Activated CD4-positive, CD25-positive, alpha-beta regulatory T cell treated with anti-CD3 and anti-CD28 coated beads, Interleukin-2, amount 50 U/mL, for 24 hours (primary cell): Measurements from ENCODE around the gene MTCL3.
A peak's percentile ranks its signal among the peaks of the same experiment; 100 is the strongest.

Experiments used
- ATAC-seq, 2 donors: fragments of 150-1000 bp; cut with Tn5 transposase; one replicate each; pipeline ENCODE4 v1.10.0; 2021; ENCODE audit warnings: mild to moderate bottlenecking in 1 of 2, moderate library complexity in 1 of 2

Gene MTCL3

GRCh38 chr6:127518710-127519468, at the start of gene MTCL3:
Gene MTCL3 (minus strand): TSS chr6:127519335.
- peak in 1 of 2 donors; percentile 5 for ATAC-seq

GRCh38 chr6:127567476-127567875, 48.3 kb upstream of the MTCL3 start:
- ATAC-seq = no peak

- ATAC-seq = no peak
Observed at GRCh38 chr6:127566651-127567050, 47.5 kb upstream of the MTCL3 start.

- no peak for ATAC-seq
Observed at GRCh38 chr6:127566119-127566518, 47.0 kb upstream of the MTCL3 start.

- ATAC-seq = no peak
Observed at GRCh38 chr6:127564761-127565160, 45.6 kb upstream of the MTCL3 start.

GRCh38 chr6:127561660-127562059, 42.5 kb upstream of the MTCL3 start:
- no peak for ATAC-seq

- no peak for ATAC-seq
Observed at GRCh38 chr6:127554435-127555006, 35.4 kb upstream of the MTCL3 start.

GRCh38 chr6:127550403-127550802, 31.3 kb upstream of the MTCL3 start:
- ATAC-seq = no peak

GRCh38 chr6:127547904-127548649, 28.9 kb upstream of the MTCL3 start:
- no peak for ATAC-seq

- ATAC-seq = peak; percentile 35 to 41
Observed at GRCh38 chr6:127547215-127547614, 28.1 kb upstream of the MTCL3 start.

- ATAC-seq = peak in 1 of 2 donors; percentile 50
Observed at GRCh38 chr6:127539272-127539671, 20.1 kb upstream of the MTCL3 start.

- ATAC-seq = peak in 1 of 2 donors; percentile 19
Observed at GRCh38 chr6:127538750-127539264, 19.7 kb upstream of the MTCL3 start.

- ATAC-seq = no peak
Observed at GRCh38 chr6:127533736-127534135, 14.6 kb upstream of the MTCL3 start.

GRCh38 chr6:127533011-127533410, 13.9 kb upstream of the MTCL3 start:
- no peak for ATAC-seq

GRCh38 chr6:127522714-127523113, 3.6 kb upstream of the MTCL3 start:
- no peak for ATAC-seq

- ATAC-seq = no peak
Observed at GRCh38 chr6:127520066-127520465, 931 bp upstream of the MTCL3 start.

- no peak for ATAC-seq
Observed at GRCh38 chr6:127519469-127519785, 292 bp upstream of the MTCL3 start.

GRCh38 chr6:127518191-127518709, 885 bp downstream of the MTCL3 start:
- no peak for ATAC-seq

- no peak for ATAC-seq
Observed at GRCh38 chr6:127517693-127518092, 1.4 kb downstream of the MTCL3 start.

GRCh38 chr6:127516662-127517273, 2.4 kb downstream of the MTCL3 start:
- peak; percentile 49 to 52 for ATAC-seq

GRCh38 chr6:127515794-127516661, 3.1 kb downstream of the MTCL3 start:
- ATAC-seq = peak; percentile 67 to 70

- ATAC-seq = peak; percentile 11 to 22
Observed at GRCh38 chr6:127515234-127515793, 3.8 kb downstream of the MTCL3 start.
